COLO668 (cell line): ENCODE results near the gene ADD3.
"Not testable (repeated sequence)": the region's sequence is repeated elsewhere in the genome, so short reads cannot be mapped to it uniquely, and the experiment has no call there.

Experiments
- DNase-seq: peaks from one replicate; lab custom pipeline; 2025; ENCODE audit not compliant: unreplicated experiment; lab: John Stamatoyannopoulos, UW

The ADD3 gene

GRCh38 chr10:110032801-110033700 lies 25.3 kb downstream of the ADD3 start:
- DNase-seq: no peak

GRCh38 chr10:110033701-110034235 lies 26.0 kb downstream of the ADD3 start:
- no peak for DNase-seq

- no peak for DNase-seq
Measured at GRCh38 chr10:110034596-110034995, 26.8 kb downstream of the ADD3 start.

GRCh38 chr10:110035070-110035921 lies 27.5 kb downstream of the ADD3 start:
- no peak for DNase-seq

- DNase-seq: no peak
Measured at GRCh38 chr10:110036640-110037039, 28.9 kb downstream of the ADD3 start.

GRCh38 chr10:110039254-110039653 lies 31.5 kb downstream of the ADD3 start:
- DNase-seq: no peak

- no peak for DNase-seq
Measured at GRCh38 chr10:110040108-110040507, 32.3 kb downstream of the ADD3 start.

- DNase-seq: no peak
Measured at GRCh38 chr10:110040767-110041478, 33.1 kb downstream of the ADD3 start.

GRCh38 chr10:110041479-110041829 lies 33.7 kb downstream of the ADD3 start:
- no peak for DNase-seq

- DNase-seq: no peak
Measured at GRCh38 chr10:110042181-110042580, 34.4 kb downstream of the ADD3 start.

- DNase-seq: no peak
Measured at GRCh38 chr10:110042891-110043290, 35.1 kb downstream of the ADD3 start.

GRCh38 chr10:110044681-110045080 lies 36.9 kb downstream of the ADD3 start:
- no peak for DNase-seq

GRCh38 chr10:110045772-110046171 lies 38.0 kb downstream of the ADD3 start:
- no peak for DNase-seq

GRCh38 chr10:110048145-110048544 lies 40.4 kb downstream of the ADD3 start:
- DNase-seq: not testable (repeated sequence)

- no peak for DNase-seq
Measured at GRCh38 chr10:110048781-110049180, 41.0 kb downstream of the ADD3 start.

GRCh38 chr10:110049889-110050591 lies 42.3 kb downstream of the ADD3 start:
- not testable (repeated sequence) for DNase-seq

GRCh38 chr10:110051487-110051886 lies 43.7 kb downstream of the ADD3 start:
- no peak for DNase-seq

GRCh38 chr10:110052916-110053315 lies 45.1 kb downstream of the ADD3 start:
- DNase-seq: no peak

GRCh38 chr10:110056822-110057221 lies 49.0 kb downstream of the ADD3 start:
- DNase-seq: no peak

- DNase-seq: no peak
Measured at GRCh38 chr10:110057456-110057855, 49.7 kb downstream of the ADD3 start.
